Activated CD8-positive, alpha-beta memory T cell treated with anti-CD3 and anti-CD28 coated beads, Interleukin-2, amount 50 U/mL, for 24 hours (primary cell): Measurements from ENCODE around the gene ANXA6.
"Not testable (repeated sequence)": the region's sequence is repeated elsewhere in the genome, so short reads cannot be mapped to it uniquely, and the experiment has no call there.

Source experiments
- DNase-seq: peaks from one replicate; pipeline ENCODE4 v3.0.0-alpha.2; 2020; ENCODE audit errors: extremely low read depth

ANXA6 gene

GRCh38 chr5:151180291-151180690 is 22.7 kb upstream of the ANXA6 start:
- DNase-seq, result no peak

- no peak for DNase-seq
These were observed 21.9 kb upstream of the ANXA6 start for GRCh38 chr5:151179489-151179840.

- DNase-seq, result no peak
These were observed 21.4 kb upstream of the ANXA6 start for GRCh38 chr5:151178777-151179488.

- no peak for DNase-seq
These were observed 20.8 kb upstream of the ANXA6 start for GRCh38 chr5:151178372-151178771.

GRCh38 chr5:151176268-151176667 is 18.7 kb upstream of the ANXA6 start:
- not testable (repeated sequence) for DNase-seq

- DNase-seq, result no peak
These were observed 17.1 kb upstream of the ANXA6 start for GRCh38 chr5:151174612-151175101.

GRCh38 chr5:151173711-151174611 is 16.4 kb upstream of the ANXA6 start:
- no peak for DNase-seq

- no peak for DNase-seq
These were observed 13.9 kb upstream of the ANXA6 start for GRCh38 chr5:151171529-151171928.

GRCh38 chr5:151168602-151169344 is 11.2 kb upstream of the ANXA6 start:
- DNase-seq, result no peak

- DNase-seq, result no peak
These were observed 9.4 kb upstream of the ANXA6 start for GRCh38 chr5:151167022-151167421.

- no peak for DNase-seq
These were observed 7.3 kb upstream of the ANXA6 start for GRCh38 chr5:151164687-151165392.

GRCh38 chr5:151162776-151163175 is 5.2 kb upstream of the ANXA6 start:
- DNase-seq, result no peak

- no peak for DNase-seq
These were observed 2.2 kb upstream of the ANXA6 start for GRCh38 chr5:151159649-151160373.

- no peak for DNase-seq
These were observed 695 bp upstream of the ANXA6 start for GRCh38 chr5:151158287-151158661.

GRCh38 chr5:151156507-151157420 is 815 bp downstream of the ANXA6 start:
- DNase-seq, result no peak

- no peak for DNase-seq
These were observed 1.6 kb downstream of the ANXA6 start for GRCh38 chr5:151155775-151156506.

- DNase-seq, result no peak
These were observed 2.4 kb downstream of the ANXA6 start for GRCh38 chr5:151154931-151155774.

- no peak for DNase-seq
These were observed 3.8 kb downstream of the ANXA6 start for GRCh38 chr5:151153766-151154272.
